Measurements from ENCODE around the gene MARCHF11.

MARCHF11 gene

DNA sequence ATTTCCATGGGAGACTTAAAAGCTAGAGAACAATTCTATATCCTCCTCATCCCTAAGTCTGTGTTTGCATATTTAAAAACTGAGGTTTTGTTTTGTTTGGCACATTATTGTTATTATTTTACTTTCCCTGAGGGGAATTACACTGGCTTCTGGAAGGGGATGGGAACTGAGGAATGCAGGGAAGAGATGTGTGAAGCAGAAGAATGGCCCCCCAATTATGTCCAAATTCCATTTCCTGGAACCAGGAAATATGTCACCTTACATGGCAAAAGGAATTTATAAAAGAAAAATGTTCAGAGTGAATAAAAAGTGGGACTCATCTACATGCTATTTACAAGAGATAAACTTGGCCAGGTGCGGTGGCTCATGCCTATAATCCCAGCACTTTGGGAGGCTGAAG lies 129.8 kb downstream of the MARCHF11 start:
- no peak for DNase-seq

DNA sequence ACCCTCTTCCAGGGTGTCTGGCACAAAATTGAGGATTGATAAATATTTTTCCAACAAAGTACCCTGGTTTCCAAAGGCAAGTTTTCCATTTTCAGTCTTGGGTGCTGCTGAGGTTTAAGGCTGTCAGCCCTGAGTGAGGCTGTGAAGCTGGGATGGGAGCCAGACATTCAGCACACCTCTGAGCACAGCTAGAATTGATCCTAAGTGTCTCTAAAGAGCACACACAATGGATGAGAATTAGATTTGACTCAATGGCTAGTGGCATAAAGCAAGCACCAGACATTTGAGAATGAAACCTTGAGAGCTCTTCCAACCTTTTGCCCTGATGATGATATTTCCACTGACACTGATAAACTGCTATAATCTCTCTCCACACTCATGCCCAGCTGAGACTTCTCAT lies 131.5 kb downstream of the MARCHF11 start:
- DNase-seq: no peak

DNA sequence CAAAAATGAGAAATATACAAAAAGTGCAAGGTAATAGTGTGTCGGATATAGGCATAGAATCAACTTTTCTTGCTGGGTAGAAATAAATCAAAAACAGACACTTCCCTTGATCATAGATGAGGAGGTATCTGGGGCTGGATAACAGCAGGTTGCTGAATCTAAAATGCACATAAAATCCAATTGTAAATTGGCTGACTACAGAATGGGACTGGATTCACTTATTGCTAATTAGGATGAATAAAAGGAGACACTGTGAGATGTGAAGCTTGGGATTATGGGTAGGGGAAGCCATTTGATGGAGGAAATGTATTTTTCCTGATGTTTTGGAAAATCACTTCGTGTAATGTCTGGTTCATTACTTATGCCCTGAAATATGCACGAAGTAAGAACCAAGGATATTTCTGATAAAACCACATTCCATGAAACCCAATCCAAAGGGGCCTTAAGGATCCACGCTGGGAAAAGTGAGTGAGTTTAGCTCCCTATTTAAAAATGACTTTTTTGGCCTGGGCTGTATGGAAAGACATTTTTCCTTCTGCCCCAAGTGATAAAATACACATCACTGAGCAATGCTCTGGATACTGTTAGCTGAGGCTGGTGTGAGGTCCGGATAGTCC lies 136.1 kb downstream of the MARCHF11 start:
- no peak for DNase-seq

DNA sequence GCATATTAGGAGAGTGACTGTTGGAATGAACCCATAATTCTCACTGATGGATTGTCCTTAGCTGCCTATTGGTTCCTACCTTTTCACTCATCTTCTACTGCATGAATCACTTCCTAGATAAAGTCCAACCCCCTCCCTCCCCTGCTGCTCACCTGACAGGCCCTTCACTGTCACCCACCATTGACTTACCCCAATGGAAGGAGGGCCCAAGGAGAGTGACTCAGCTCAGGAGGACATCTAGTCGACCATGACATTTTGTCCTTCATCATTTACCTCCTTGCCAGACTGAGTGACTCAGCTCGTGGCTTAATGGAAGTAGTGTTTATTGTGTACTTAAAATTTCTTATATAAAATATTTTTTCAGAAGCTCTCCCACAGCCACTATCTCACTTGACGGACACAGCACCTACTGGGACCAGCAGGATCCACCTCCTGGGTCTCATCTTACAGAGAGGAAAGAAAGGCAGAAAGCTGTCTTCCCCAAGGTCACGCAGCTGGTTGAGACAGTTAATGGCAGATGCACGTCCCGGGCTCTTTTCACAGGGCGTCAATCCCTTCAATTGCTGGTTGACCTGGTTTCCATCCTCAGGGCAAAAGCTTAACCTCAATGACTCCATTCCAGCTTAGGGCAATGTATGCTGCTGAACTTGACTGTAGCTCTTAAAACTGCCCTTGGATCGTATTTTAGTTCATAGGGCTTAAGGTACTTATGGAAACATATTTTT lies 142.3 kb downstream of the MARCHF11 start:
- no peak for DNase-seq

DNA sequence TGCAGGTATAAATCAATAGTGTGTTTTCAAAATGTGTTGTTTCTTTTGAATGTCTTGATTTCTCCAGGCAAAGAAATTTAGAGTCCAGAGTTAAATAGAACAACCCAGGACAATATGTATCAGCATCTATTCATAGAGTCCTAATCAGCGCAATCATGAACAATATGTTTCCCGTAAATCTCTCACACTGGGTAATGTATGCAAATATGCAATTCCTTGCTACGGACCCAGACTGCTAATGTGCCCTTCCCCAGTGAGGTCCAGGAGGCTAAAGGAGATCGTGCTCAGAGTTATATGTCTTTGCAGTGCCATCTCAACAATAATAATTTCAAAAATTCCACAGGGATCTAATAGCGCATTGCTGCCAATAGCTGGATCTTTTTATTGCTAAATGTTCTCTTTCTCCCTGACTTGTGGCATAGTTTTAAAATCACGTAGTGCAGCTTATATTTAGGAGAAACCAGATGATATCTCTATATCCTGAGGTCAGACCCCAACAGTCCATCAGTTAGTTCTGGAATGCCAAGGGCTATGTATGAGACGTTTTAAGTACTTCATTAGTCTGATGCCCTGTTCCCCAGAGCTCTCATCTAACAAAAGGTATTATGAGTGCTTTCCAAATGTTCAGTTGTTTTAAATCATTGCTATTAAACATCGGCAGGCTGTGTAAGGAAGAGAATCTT lies 145.1 kb downstream of the MARCHF11 start:
- DNase-seq: no peak

DNA sequence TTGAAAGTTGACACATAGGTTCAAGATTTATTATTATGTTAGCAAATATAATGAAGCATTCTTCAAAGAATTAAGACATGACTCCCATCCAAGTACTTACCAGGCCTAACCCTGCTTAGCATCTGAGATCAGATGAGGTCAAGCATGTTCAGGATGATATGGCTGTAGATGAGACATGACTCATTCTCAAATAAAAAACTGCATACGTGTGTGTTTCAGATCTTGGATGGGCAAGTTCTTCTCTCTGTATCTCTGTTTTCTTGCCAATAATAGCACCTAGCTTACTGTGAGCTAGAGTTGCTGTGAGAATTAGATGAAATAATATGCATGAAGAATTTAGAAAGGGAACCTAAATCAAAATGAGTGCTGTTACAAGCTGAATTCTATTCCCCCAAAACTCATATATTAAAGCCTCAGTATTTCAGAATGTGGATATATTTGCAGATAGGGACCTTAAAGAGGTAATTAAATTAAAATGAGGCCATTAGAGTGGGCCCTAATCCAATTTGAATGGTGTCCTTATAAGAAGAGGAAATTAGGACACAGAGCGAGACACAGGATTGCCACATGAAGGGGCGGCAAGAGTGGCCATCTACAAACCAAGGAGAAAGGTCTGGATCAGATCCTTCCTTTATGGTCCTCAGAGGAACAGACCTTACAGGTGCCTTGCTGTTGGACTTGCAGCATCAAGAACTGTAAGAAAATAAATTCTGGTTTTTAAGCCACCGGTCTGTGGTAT lies 146.2 kb downstream of the MARCHF11 start:
- DNase-seq: no peak

DNA sequence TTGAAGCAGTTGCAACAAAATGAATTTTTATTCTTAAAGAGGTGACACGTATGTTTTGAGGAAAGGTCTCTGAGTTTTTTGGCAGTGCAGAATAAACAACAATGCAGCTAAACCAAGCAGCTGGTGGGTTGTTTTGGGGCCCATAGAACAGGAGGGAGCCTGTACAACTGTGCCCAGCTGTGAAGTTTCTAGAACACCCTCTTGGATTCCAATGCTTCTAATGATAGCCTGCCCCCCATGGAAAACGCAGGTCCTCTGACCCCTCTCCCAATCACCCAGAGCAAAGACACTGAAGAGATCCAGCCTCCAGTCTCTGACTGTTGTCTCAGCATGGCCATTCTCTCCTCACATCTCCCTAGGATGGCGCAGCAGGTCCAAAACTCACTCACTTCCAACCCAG lies 150.9 kb downstream of the MARCHF11 start:
- no peak for DNase-seq

DNA sequence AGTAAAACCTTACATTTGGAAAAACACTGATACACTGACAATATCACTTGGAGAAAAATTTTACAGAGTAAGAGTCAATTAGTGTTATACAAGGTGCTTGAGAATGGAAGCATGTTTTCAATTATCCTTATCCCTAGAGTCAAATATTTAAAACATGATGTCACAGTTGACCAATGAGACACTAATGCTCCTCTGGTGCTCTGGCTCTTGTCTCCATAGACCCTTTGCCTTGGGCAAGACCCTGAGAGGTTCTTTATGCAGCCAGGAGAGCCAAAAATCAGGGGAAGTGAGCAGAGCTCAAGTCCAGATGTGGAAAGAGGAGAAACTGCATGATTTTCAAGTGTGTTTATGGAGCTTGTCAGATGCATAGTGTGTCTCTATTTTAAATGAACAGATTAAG lies 153.9 kb downstream of the MARCHF11 start:
- DNase-seq: no peak

DNA sequence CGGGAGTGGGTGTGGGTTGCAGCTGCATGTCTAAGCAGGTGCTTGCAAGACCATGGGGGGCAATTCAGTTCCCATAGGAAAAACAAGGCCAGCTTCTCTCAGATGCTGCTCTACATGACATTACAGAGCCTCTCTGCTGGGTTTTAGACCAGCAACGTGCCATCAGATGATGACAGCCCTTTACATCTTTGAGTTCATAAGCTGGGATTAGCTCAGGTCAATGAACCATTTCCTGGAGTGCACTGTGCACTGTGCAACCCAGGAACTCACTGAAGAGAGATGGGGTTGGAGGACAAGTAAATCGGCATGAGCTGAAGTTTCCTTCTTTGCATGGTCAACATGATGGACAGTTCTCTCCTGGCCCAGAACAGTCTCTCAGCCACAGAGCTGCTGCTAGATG lies 160.6 kb downstream of the MARCHF11 start:
- DNase-seq: no peak

DNA sequence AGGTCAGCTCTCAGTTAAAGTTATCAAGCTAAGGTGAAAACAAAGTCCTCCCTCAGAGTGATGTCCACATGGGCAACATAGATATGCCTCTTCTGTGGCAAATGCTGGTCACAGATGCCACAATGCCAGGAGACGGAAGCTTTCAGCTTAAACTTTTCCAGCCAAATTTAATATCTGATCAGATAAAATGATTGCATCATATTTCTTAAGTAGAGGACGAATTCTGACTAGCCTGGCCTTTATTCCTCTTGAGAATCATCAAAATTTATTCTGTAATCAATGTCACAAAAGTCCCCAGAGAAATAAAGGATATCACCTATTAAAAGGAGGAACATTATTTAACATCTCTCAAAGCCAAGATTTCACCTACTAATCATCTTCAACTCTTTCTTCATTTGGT lies 161.9 kb downstream of the MARCHF11 start:
- no peak for DNase-seq
